ENCODE data around the gene AMFR. TPM values are rescaled to one million over a fixed set of nuclear protein-coding genes. Genes with fewer than 3 reads are reported as not detected.

The AMFR gene
- total and polyA plus RNA-seq, 4 donors: 43.3 to 309 (median 98.4) TPM

- WGBS: 97% methylated on average over 6 of the region's 6 CpGs
- no peaks in the 10 kb centered on the region for H3K9me3 ChIP-seq (ENCODE audit: control insufficient read depth in 4 of 4, low read length in 3 of 4)
- H3K9ac ChIP-seq (ENCODE audit: low read depth in 1 of 2, low read length in 2 of 2): no peak overlapping the region
- no peaks in the 10 kb centered on the region for H3K4me1 ChIP-seq (ENCODE audit: control insufficient read depth in 4 of 4, insufficient read depth in 4 of 4, low read length in 3 of 4)
- DNase-seq (ENCODE audit: low spot score): no peak
- H3K4me3 ChIP-seq (ENCODE audit: low read depth in 1 of 3, low read length in 3 of 3): no peak overlapping the region
- H3K27me3 ChIP-seq (ENCODE audit: control insufficient read depth in 4 of 4, insufficient read depth in 4 of 4, low read length in 3 of 4): no peaks in the 10 kb centered on the region
- H3K27ac ChIP-seq (ENCODE audit: low read depth in 1 of 2, low read length in 2 of 2): no peak overlapping the region
- TF ChIP-seq RAD21 (IDR thresholded peaks at IDR 0.05) (no peak), CTCF (IDR thresholded peaks at IDR 0.05; ENCODE audit: low read depth, low read length, missing input control) (no peak), RXRA (IDR thresholded peaks at IDR 0.05) (no peak), EGR1 (IDR thresholded peaks at IDR 0.05; ENCODE audit: low read depth in 2 of 2) (no peak), ZBTB33 (IDR thresholded peaks at IDR 0.05) (no peak), GABPA (IDR thresholded peaks at IDR 0.05 in 1 of 2, conservative IDR thresholded peaks at IDR 0.05 in 1 of 2) (no peak), JUND (IDR thresholded peaks at IDR 0.05) (no peak)
- peaks cover 15 to 38% (median 23%) of the 10 kb centered on the region in 4 donors for H3K36me3 ChIP-seq (ENCODE audit: control insufficient read depth in 4 of 4, insufficient read depth in 3 of 4, low read depth in 1 of 4, low read length in 3 of 4)
These were observed 62.1 kb downstream of the AMFR start for GRCh38 chr16:56363181-56363716.

- H3K36me3 ChIP-seq (ENCODE audit: control insufficient read depth in 4 of 4, insufficient read depth in 3 of 4, low read depth in 1 of 4, low read length in 3 of 4): peaks cover 13 to 38% (median 21%) of the 10 kb centered on the region in 4 donors
- peak; percentile 23 for DNase-seq (ENCODE audit: low spot score)
- no peak for TF ChIP-seq RAD21 (IDR thresholded peaks at IDR 0.05)
- no peak for TF ChIP-seq ZBTB33 (IDR thresholded peaks at IDR 0.05)
- TF ChIP-seq YY1 (IDR thresholded peaks at IDR 0.05): no peak
- TF ChIP-seq ATF3 (IDR thresholded peaks at IDR 0.05): no peak
- no peak for TF ChIP-seq TAF1 (conservative IDR thresholded peaks at IDR 0.05)
- no peak for TF ChIP-seq RXRA (IDR thresholded peaks at IDR 0.05)
- no peak for TF ChIP-seq FOXA1 (IDR thresholded peaks at IDR 0.05)
- no peak for TF ChIP-seq CTCF (IDR thresholded peaks at IDR 0.05; ENCODE audit: low read depth, low read length, missing input control)
- TF ChIP-seq MAX (IDR thresholded peaks at IDR 0.05): no peak
- TF ChIP-seq GABPA (IDR thresholded peaks at IDR 0.05 in 1 of 2, conservative IDR thresholded peaks at IDR 0.05 in 1 of 2): no peak
- no peak for TF ChIP-seq EGR1 (IDR thresholded peaks at IDR 0.05; ENCODE audit: low read depth in 2 of 2)
- TF ChIP-seq HNF4A (conservative IDR thresholded peaks at IDR 0.05): no peak
- no peak for TF ChIP-seq REST (IDR thresholded peaks at IDR 0.05)
- no peak for TF ChIP-seq SP1 (IDR thresholded peaks at IDR 0.05)
- no peak for TF ChIP-seq NR2F2 (IDR thresholded peaks at IDR 0.05)
- TF ChIP-seq FOXA2 (IDR thresholded peaks at IDR 0.05): no peak
- TF ChIP-seq HNF4G (IDR thresholded peaks at IDR 0.05): no peak
- TF ChIP-seq JUND (IDR thresholded peaks at IDR 0.05): no peak
- WGBS: 96% methylated on average over 17 of the region's 17 CpGs
- no peaks in the 10 kb centered on the region for H3K4me1 ChIP-seq (ENCODE audit: control insufficient read depth in 4 of 4, insufficient read depth in 4 of 4, low read length in 3 of 4)
- H3K27ac ChIP-seq (ENCODE audit: low read depth in 1 of 2, low read length in 2 of 2): no peak overlapping the region
- H3K9me3 ChIP-seq (ENCODE audit: control insufficient read depth in 4 of 4, low read length in 3 of 4): no peaks in the 10 kb centered on the region
- H3K27me3 ChIP-seq (ENCODE audit: control insufficient read depth in 4 of 4, insufficient read depth in 4 of 4, low read length in 3 of 4): no peaks in the 10 kb centered on the region
- no peak overlapping the region for H3K9ac ChIP-seq (ENCODE audit: low read depth in 1 of 2, low read length in 2 of 2)
- H3K4me3 ChIP-seq (ENCODE audit: low read depth in 1 of 3, low read length in 3 of 3): no peak overlapping the region
These were observed 62.6 kb downstream of the AMFR start for GRCh38 chr16:56362706-56363105.

All from liver (tissue), 9 donors.